Endodermal cell (in vitro differentiated cells): ENCODE results near the gene PARD3B. TPM values are rescaled to one million over a fixed set of nuclear protein-coding genes. Genes with fewer than 3 reads are reported as not detected.
A peak's percentile ranks its signal among the peaks of the same experiment; 100 is the strongest.

Experiments used
- DNase-seq: peaks from one replicate; pipeline ENCODE4 v3.0.0-alpha.2; 2017
- H3K27ac ChIP-seq: 2 replicates; pipeline ENCODE4 v1.5.1; 2013; ENCODE audit warnings: mild to moderate bottlenecking, low read depth, low read length, moderate library complexity
- H3K27me3 ChIP-seq: 2 replicates; pipeline ENCODE4 v1.6.1; 2013; ENCODE audit warnings: mild to moderate bottlenecking, low read length, moderate library complexity; ENCODE audit not compliant: insufficient read depth, control insufficient read depth, poor library complexity, severe bottlenecking
- H3K36me3 ChIP-seq: 2 replicates; pipeline ENCODE4 v1.7.0; 2013; ENCODE audit warnings: mild to moderate bottlenecking, low read length, moderate library complexity; ENCODE audit not compliant: control insufficient read depth, insufficient read depth
- H3K4me1 ChIP-seq: one replicate; pipeline ENCODE4 v1.7.0; 2013; ENCODE audit warnings: low read length; ENCODE audit not compliant: control insufficient read depth, insufficient read depth
- H3K4me3 ChIP-seq: 2 replicates; pipeline ENCODE4 v1.5.1; 2013; ENCODE audit warnings: mild to moderate bottlenecking, low read length, moderate library complexity
- H3K9ac ChIP-seq: 2 replicates; pipeline ENCODE4 v1.6.1; 2013; ENCODE audit warnings: mild to moderate bottlenecking, low read length, moderate library complexity; ENCODE audit not compliant: poor library complexity, severe bottlenecking; ENCODE audit errors: extremely low read depth
- H3K9me3 ChIP-seq: 2 replicates; pipeline ENCODE4 v1.6.1; 2013; ENCODE audit warnings: mild to moderate bottlenecking, low read length, moderate library complexity; ENCODE audit not compliant: control insufficient read depth
- H3K27ac Mint-ChIP-seq: 2 replicates; pipeline ENCODE4 v1.8.0; 2020; ENCODE audit warnings: mixed read lengths
- H3K27me3 Mint-ChIP-seq: 2 replicates; pipeline ENCODE4 v1.8.0; 2021; ENCODE audit warnings: mild to moderate bottlenecking, mixed read lengths; ENCODE audit not compliant: insufficient read depth
- H3K36me3 Mint-ChIP-seq: 2 replicates; pipeline ENCODE4 v1.8.0; 2020; ENCODE audit warnings: low read depth, mixed read lengths
- H3K4me1 Mint-ChIP-seq: 2 replicates; pipeline ENCODE4 v1.8.0; 2020; ENCODE audit warnings: mixed read lengths
- H3K4me3 Mint-ChIP-seq: 2 replicates; pipeline ENCODE4 v1.8.0; 2020; ENCODE audit warnings: mild to moderate bottlenecking, moderate library complexity, mixed read lengths
- H3K9me3 Mint-ChIP-seq: 2 replicates; pipeline ENCODE4 v1.8.0; 2020; ENCODE audit warnings: mild to moderate bottlenecking, mixed read lengths
- CTCF ChIP-seq: fragments of 200-600 bp; sonication (generic); conservative IDR thresholded peaks from 2 replicates; pipeline ENCODE4 v1.5.0; 2021; ENCODE audit warnings: antibody characterized with exemption, mild to moderate bottlenecking
- WGBS, 2 experiments: methylation state at CpG; one replicate each; pipeline versions ENCODE4 v1.1.5 to v1.1.7; 2013; ENCODE audit warnings: missing lambda C conversion rate in 2 of 2, mixed read lengths in 1 of 2; ENCODE audit not compliant: insufficient coverage in 1 of 2, insufficient read length in 1 of 2; 5-methylcytosine and 5-hydroxymethylcytosine counted together
- total RNA-seq, 2 donors: library from RNA; stranded (reverse); fragmentation: NEBNext Ultra II Directional in 1 of 2; extraction: Animal tissue kit (Norgen Biotek cat#: 25700) in 1 of 2; gene quantifications; 2 replicates in 1 of 2; 3 replicates in 1 of 2; pipeline ENCODE4 v1.2.1, GENCODE V29; 2021

PARD3B gene
- total RNA-seq, 2 donors from 2014 or later = 2.5 to 5.6 TPM

DNA sequence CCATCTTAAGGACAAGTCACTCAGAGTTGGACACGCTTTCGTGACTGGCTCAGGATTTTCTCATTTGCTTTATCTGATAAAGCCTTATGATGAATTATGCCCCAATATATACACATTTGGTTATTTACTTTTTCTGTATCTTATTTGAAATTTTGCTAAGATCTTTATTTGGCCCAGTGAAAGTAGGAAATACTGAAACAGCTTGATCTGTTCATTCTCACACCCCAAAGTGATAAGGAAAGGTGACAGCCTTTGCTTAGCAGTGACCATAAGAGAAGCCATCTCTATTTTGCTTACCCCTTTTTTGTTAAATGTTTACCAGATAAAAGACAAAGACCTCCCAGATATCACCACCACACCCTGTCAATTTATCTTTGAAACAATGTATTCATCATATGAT lies 428.3 kb downstream of the PARD3B start:
- no peaks in the 10 kb centered on the region for H3K9me3 ChIP-seq
- WGBS, 2 experiments = 77% methylated on average over 2 of the region's 2 CpGs; no CpG with 5 or more reads in 1 of the 2 experiments
- H3K27ac ChIP-seq = no peak overlapping the region
- no peak overlapping the region for H3K4me3 ChIP-seq
- Mint-ChIP-seq H3K4me3 (no peak overlapping the region), H3K36me3 (no peaks in the 10 kb centered on the region), H3K9me3 (no peaks in the 10 kb centered on the region), H3K4me1 (peaks cover 29% of the 10 kb centered on the region), H3K27ac (peak overlapping the region; percentile 49), H3K27me3 (no peaks in the 10 kb centered on the region)
- no peaks in the 10 kb centered on the region for H3K27me3 ChIP-seq
- no peak for DNase-seq
- H3K9ac ChIP-seq = no peak overlapping the region
- no peak for TF ChIP-seq CTCF
- peaks cover 4% of the 10 kb centered on the region for H3K4me1 ChIP-seq
- H3K36me3 ChIP-seq = no peaks in the 10 kb centered on the region

GRCh38 chr2:204974487-204974886 lies 429.2 kb downstream of the PARD3B start:
- peaks cover 4% of the 10 kb centered on the region for H3K4me1 ChIP-seq
- no peak overlapping the region for H3K27ac ChIP-seq
- H3K36me3 Mint-ChIP-seq = peaks cover 3% of the 10 kb centered on the region
- no peaks in the 10 kb centered on the region for H3K9me3 ChIP-seq
- H3K9ac ChIP-seq = no peak overlapping the region
- no peaks in the 10 kb centered on the region for H3K27me3 Mint-ChIP-seq
- H3K4me1 Mint-ChIP-seq = peaks cover 29% of the 10 kb centered on the region
- DNase-seq = no peak
- H3K27ac Mint-ChIP-seq = no peak overlapping the region
- no peak overlapping the region for H3K4me3 Mint-ChIP-seq
- H3K4me3 ChIP-seq = no peak overlapping the region
- no peaks in the 10 kb centered on the region for H3K36me3 ChIP-seq
- no peaks in the 10 kb centered on the region for H3K27me3 ChIP-seq
- TF ChIP-seq CTCF = no peak
- peaks cover 5% of the 10 kb centered on the region for H3K9me3 Mint-ChIP-seq
- WGBS, 2 experiments = 83 to 95% methylated on average over 1 to 2 of the region's 2 CpGs

DNA sequence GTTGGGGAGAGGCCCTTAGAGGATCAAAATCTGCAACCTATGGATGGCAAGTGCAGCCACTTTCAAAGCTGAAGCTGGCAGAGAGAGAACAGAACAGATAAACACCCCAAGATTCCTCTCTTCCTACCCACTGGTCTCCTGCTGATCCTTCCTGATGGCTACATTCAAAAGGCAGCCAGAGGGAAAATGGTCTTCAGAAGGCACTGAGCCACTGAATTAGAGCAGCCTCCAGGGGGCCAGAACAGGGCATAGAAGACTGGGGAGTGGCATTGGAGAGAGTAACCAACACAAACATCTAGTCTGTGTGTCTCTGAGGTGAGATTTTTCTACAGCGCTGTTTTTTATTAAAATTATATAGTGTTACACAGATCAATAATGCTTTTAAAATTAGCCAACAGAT lies 432.6 kb downstream of the PARD3B start:
- H3K4me1 ChIP-seq = no peaks in the 10 kb centered on the region
- no peaks in the 10 kb centered on the region for H3K9me3 ChIP-seq
- no peak overlapping the region for H3K4me3 ChIP-seq
- no peaks in the 10 kb centered on the region for H3K27me3 ChIP-seq
- no peak overlapping the region for H3K4me3 Mint-ChIP-seq
- H3K36me3 ChIP-seq = no peaks in the 10 kb centered on the region
- WGBS, 2 experiments = no CpG with 5 or more reads among the region's 1 CpG
- DNase-seq = peak; percentile 81
- H3K36me3 Mint-ChIP-seq = peaks cover 3% of the 10 kb centered on the region
- TF ChIP-seq CTCF = peak; percentile 70
- peaks cover 5% of the 10 kb centered on the region for H3K9me3 Mint-ChIP-seq
- no peaks in the 10 kb centered on the region for H3K27me3 Mint-ChIP-seq
- no peak overlapping the region for H3K9ac ChIP-seq
- peaks cover 27% of the 10 kb centered on the region for H3K4me1 Mint-ChIP-seq
- no peak overlapping the region for H3K27ac ChIP-seq
- H3K27ac Mint-ChIP-seq = no peak overlapping the region
